RPMI8226 (cell line): ENCODE data around the gene IFT74.

ENCODE experiments used
- DNase-seq: peaks from one replicate; pipeline ENCODE4 v3.0.0-alpha.2; 2015

Gene IFT74

GRCh38 chr9:26955921-26956859 lies at the start of gene IFT74:
Gene IFT74, plus strand, starts transcription at chr9:26956412. Its CDS starts 5,556 bp downstream, at chr9:26961968.
- peak; percentile 96 for DNase-seq

GRCh38 chr9:26913138-26913668 lies 43.0 kb upstream of the IFT74 start:
- no peak for DNase-seq

- no peak for DNase-seq
Measured at GRCh38 chr9:26919698-26920097, 36.5 kb upstream of the IFT74 start.

- DNase-seq, result no peak
Measured at GRCh38 chr9:26925609-26926008, 30.6 kb upstream of the IFT74 start.

GRCh38 chr9:26928902-26929495 lies 27.2 kb upstream of the IFT74 start:
- DNase-seq, result no peak

DNA sequence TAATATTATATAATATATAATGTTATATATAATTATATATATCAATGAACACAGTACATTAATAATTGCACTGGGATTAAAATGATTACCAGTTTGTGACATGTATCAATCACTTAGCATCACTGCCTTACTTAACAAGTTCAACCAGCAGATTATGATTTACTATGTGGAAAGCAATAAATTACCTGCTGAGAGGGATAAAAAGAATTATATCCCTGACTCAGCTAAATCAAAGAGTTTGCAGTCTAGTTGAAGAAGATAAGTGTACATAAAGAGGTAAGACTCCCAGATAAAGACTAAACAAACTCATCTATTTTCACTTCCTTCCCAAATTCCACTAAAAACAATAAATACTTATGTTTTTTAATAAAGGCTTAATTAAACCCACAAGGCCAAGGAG lies 20.4 kb upstream of the IFT74 start:
- no peak for DNase-seq

- no peak for DNase-seq
Measured at GRCh38 chr9:26937816-26938371, 18.3 kb upstream of the IFT74 start.

DNA sequence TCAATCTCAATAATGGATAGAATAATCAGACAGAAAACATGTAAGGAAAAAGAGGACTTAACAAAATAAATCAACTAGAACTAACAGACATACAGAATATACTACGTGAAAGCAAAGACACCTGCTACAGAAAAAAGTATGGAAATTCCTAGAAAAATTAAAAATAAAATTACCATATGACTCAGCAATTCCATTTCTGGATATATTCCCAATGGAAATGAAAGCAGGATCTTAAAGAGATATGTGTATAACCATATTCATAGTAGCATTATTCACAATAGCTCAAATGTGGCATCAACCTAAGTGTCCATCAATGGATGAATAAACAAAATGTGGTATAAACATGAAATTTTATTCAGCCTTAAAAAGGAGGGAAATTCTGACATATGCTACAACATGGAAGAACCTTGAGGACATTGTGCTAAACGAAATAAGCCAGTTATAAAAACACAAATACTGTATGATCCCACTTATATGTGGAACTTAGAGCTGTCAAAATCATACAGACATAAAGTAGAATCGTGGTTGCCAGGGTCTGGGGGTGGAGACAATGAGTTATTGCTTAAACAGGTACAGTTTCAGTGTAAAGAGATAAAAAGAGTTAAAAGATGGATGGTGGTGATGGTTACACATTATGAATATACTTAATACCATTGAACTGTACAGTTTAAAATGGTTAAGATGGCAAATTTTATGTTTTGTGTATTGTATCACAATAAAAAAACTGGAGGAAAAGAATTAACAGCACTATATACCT lies 16.1 kb upstream of the IFT74 start:
- no peak for DNase-seq

DNA sequence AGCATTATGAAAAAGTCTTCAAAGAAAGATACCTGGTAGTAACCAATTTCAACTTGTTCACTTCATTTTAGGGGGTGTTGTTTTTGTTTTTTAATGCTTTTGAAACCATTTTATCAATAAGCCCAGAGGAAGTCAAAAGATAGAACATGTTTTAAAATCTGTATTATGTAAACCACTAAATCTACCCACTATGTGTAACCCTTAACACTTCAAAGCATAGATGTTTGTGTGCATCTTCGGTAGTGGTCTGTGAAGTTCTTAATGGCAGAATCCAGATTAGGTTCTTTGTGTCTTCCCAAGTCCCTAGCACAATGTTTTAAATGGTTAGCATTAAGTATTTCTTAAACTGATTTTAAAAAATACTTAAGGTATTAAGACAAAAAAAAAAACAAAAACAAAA lies 15.4 kb upstream of the IFT74 start:
- no peak for DNase-seq

- no peak for DNase-seq
Measured at GRCh38 chr9:26945591-26945990, 10.6 kb upstream of the IFT74 start.

DNA sequence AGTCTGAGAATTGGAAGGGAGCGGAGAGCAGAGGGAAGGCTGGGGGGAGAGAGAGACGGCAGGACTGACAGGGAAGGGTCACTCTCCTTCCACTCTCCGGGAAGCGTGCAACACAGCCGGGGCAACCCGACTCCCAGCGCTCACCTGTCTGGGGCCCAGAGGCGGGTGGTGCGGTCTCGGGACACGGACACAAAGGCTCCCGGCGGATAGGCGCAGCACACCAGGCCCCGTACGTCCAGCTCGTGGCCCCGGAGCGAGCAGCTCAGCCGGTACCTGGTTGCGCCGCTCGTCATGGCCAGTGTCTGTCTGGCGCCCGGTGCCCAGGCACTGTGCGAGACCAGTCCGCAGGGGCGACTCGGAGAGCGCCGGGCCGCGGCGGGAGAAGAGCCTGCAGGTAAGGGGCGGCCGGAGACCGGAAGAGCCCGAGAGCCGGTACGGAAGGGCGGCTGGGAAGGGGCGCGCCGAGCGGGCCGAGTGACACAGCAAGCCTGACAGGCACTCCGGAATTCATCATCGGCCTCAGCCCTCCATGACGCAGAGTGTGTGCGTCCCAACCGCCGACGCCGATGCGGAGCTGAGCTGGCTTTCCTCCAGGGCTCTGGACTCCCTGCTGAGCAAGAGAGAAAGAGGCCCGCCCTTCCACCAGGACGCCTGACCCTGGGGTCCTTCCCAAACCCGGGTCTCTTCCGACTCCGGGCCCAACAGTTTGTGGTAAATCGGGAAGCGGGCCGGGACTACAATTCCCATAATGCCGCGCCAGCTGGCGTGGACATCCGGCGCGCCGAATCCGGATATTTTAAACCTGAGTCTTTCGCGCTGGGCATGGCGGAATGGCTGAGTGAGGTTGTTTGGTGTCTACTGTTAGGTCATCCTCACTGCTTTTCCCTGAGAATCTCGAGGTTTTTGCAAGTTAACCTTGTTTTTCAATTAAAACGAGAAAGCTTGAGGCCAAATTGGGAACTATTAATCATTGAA lies 9.2 kb upstream of the IFT74 start, which contains the start of gene PLAA:
TSS of gene PLAA (minus strand) at position 490 of the 975 bp plus-strand sequence. CDS start at position 293, 197 bp downstream.
- peak; percentile 91 for DNase-seq

- DNase-seq, result peak; percentile 5
Measured at GRCh38 chr9:26947736-26948135, 8.5 kb upstream of the IFT74 start.

GRCh38 chr9:26949637-26950069 lies 6.6 kb upstream of the IFT74 start:
- no peak for DNase-seq

DNA sequence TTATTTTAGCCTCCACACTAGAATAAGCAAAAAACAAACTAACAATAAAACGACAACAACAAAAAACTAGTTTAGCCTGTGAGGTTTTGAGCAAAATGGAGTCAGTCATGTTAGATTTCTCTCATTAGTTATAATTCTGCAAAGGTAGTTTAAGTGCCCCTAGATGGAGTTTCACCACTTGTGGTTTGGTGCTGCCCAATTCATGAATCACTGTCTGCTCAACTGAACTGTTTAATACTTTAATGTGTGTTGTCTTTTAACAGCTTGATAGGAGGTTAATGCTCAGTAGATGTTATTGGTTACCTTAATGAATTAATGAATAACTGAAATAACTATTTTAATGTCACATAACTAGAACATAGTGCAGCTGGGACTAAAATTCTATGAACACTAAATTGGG lies 5.7 kb upstream of the IFT74 start:
- DNase-seq, result no peak

DNA sequence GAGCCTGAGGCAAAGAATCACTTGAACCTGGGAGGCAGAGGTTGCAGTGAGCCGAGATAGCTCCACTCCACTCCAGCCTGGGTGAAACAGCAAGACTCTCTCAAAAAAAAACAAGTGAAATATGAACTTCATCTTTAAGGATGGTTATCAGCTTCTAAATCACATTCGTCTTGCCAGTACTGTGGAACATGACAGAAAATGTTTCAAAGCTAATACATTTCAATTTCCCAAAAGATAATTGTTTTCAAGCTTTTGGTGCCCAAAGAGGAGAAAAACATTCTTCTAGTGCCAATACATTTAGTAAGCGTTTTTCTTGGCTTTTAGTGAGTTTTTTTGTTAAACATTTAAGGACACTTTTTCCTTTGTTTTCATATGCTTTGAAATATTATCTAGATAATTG lies 4.4 kb upstream of the IFT74 start:
- DNase-seq, result no peak

- no peak for DNase-seq
Measured at GRCh38 chr9:26954050-26954508, 2.1 kb upstream of the IFT74 start.

- DNase-seq, result peak; percentile 68
Measured at GRCh38 chr9:26955222-26955903, 849 bp upstream of the IFT74 start.

GRCh38 chr9:26956860-26957233 lies 635 bp downstream of the IFT74 start:
- no peak for DNase-seq

GRCh38 chr9:26971721-26972120 lies 15.5 kb downstream of the IFT74 start:
- no peak for DNase-seq

- no peak for DNase-seq
Measured at GRCh38 chr9:26973989-26974388, 17.8 kb downstream of the IFT74 start.

- no peak for DNase-seq
Measured at GRCh38 chr9:26974927-26975326, 18.7 kb downstream of the IFT74 start.
